CD4-positive, alpha-beta T cell (primary cell): ENCODE data around the gene XK. TPM values are rescaled to one million over a fixed set of nuclear protein-coding genes. Genes with fewer than 3 reads are reported as not detected.
"Not testable (repeated sequence)": the region's sequence is repeated elsewhere in the genome, so short reads cannot be mapped to it uniquely, and the experiment has no call there.

ENCODE experiments used
- ATAC-seq: fragments of 200-7000 bp; cut with Tn5 transposase; one replicate; pipeline ENCODE4 v1.10.0; 2022; ENCODE audit warnings: mild to moderate bottlenecking; ENCODE audit not compliant: poor library complexity
- CTCF ChIA-PET: fragments of 350-600 bp; sonication (Branson Sonifier 250); formaldehyde crosslinking; loops from one replicate; lab custom pipeline; 2021; ENCODE audit warnings: antibody characterized with exemption, inconsistent platforms; lab: Charles Lee
- POLR2A ChIA-PET: fragments of 350-600 bp; sonication (Branson Sonifier 250); formaldehyde crosslinking; loops from one replicate; lab custom pipeline; 2021; ENCODE audit warnings: antibody characterized with exemption, inconsistent platforms; lab: Charles Lee
- DNase-seq, 14 experiments: peaks; one replicate each; pipeline ENCODE4 v3.0.0-alpha.2; 2013 to 2020; ENCODE audit warnings: mixed read lengths in 2 of 14
- H3K27ac ChIP-seq, 2 donors: one replicate each; pipeline versions ENCODE4 v1.5.1 to v1.7.0; 2013; ENCODE audit warnings: low read length in 2 of 2, low read depth in 1 of 2, mild to moderate bottlenecking in 1 of 2
- H3K27me3 ChIP-seq, 2 experiments: 1 replicate in 1 of 2; 2 replicates in 1 of 2; pipeline versions ENCODE4 v1.6.1 to v1.7.0; 2013; ENCODE audit warnings: low read length in 2 of 2, control low read depth in 1 of 2, mild to moderate bottlenecking in 1 of 2, moderate library complexity in 1 of 2; ENCODE audit not compliant: insufficient read depth in 2 of 2, control insufficient read depth in 1 of 2
- H3K36me3 ChIP-seq: one replicate; pipeline ENCODE4 v1.6.1; 2013; ENCODE audit warnings: low read length, control low read depth; ENCODE audit not compliant: insufficient read depth
- H3K4me1 ChIP-seq: one replicate; pipeline ENCODE4 v1.6.1; 2013; ENCODE audit warnings: low read length, control low read depth; ENCODE audit not compliant: insufficient read depth
- H3K4me3 ChIP-seq: one replicate; pipeline ENCODE4 v1.5.1; 2013; ENCODE audit warnings: mild to moderate bottlenecking, low read length, moderate library complexity
- H3K9me3 ChIP-seq, 2 experiments: 1 replicate in 1 of 2; 2 replicates in 1 of 2; pipeline versions ENCODE4 v1.6.1 to v1.7.0; 2013; ENCODE audit warnings: low read length in 2 of 2, mild to moderate bottlenecking in 2 of 2, control low read depth in 1 of 2, moderate library complexity in 1 of 2; ENCODE audit not compliant: control insufficient read depth in 1 of 2, insufficient read depth in 1 of 2
- H3K27ac Mint-ChIP-seq: one replicate; pipeline ENCODE4 v1.8.0; 2020; ENCODE audit warnings: mixed read lengths
- H3K27me3 Mint-ChIP-seq: one replicate; pipeline ENCODE4 v1.8.0; 2021; ENCODE audit warnings: mixed read lengths
- H3K36me3 Mint-ChIP-seq: one replicate; pipeline ENCODE4 v1.8.0; 2021; ENCODE audit warnings: low read depth, mixed read lengths
- H3K4me1 Mint-ChIP-seq: one replicate; pipeline ENCODE4 v1.8.0; 2021; ENCODE audit warnings: low read depth, mixed read lengths
- H3K4me3 Mint-ChIP-seq: one replicate; pipeline ENCODE4 v1.8.0; 2020; ENCODE audit warnings: mild to moderate bottlenecking, mixed read lengths
- H3K9me3 Mint-ChIP-seq: one replicate; pipeline ENCODE4 v1.8.0; 2020; ENCODE audit warnings: mixed read lengths
- intact Hi-C, 2 experiments: fragments of 100-400 bp; cut with DNase I in 1 of 2; cut with micrococcal nuclease in 1 of 2; formaldehyde crosslinking; loops; one replicate each; pipeline versions ENCODE4 v1.15.1 to v1.9.0; 2023 to 2025; cut with DNase I, micrococcal nuclease
- total RNA-seq, 174 experiments: library from RNA in 2 of 174; stranded (reverse) in 2 of 174; gene quantifications; one replicate each; pipeline ENCODE4 v1.2.3 and lab custom pipeline; 2021 to 2026
- TF ChIP-seq, protein P1 (sequence below): fragments of 200-600 bp; IDR thresholded peaks from one replicate; pipeline ENCODE4 v1.8.0; 2022; ENCODE audit warnings: antibody characterized with exemption, mild to moderate bottlenecking

Gene XK
- total RNA-seq, 2 experiments from 2014 or later, result 0.05 TPM; not detected in 1

DNA sequence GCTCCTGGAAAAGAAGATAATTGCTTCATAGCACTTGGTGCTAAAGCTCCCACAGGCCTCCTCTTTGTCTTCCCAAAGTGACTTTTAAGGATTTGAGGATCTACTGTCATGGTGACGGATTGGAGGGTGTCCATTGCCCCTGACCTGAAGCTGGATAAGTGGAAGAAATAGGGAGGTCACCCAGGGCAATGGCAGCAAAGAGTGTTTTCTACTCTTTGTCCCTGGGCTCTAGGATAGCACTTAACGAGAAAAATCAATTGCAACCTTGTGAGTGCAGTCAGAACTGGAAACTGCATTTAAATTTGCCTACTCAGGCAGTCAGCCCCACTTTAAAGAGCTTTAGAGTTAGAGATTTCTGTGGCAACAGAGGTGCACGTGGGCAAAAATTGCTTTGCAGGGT, 43.7 kb upstream of the XK start:
- Mint-ChIP-seq H3K27me3 (no peaks in the 10 kb centered on the region), H3K4me3 (no peak overlapping the region), H3K4me1 (no peaks in the 10 kb centered on the region), H3K27ac (no peak overlapping the region), H3K9me3 (no peaks in the 10 kb centered on the region), H3K36me3 (no peaks in the 10 kb centered on the region)
- CTCF ChIA-PET, result no interaction called here
- no peak overlapping the region for H3K27ac ChIP-seq
- POLR2A ChIA-PET, result no interaction called here
- no peaks in the 10 kb centered on the region for H3K27me3 ChIP-seq
- no peaks in the 10 kb centered on the region for H3K4me1 ChIP-seq
- DNase-seq, result no peak
- no peaks in the 10 kb centered on the region for H3K9me3 ChIP-seq
- intact Hi-C loops, result no loop called here
- TF ChIP-seq, protein P1, sequence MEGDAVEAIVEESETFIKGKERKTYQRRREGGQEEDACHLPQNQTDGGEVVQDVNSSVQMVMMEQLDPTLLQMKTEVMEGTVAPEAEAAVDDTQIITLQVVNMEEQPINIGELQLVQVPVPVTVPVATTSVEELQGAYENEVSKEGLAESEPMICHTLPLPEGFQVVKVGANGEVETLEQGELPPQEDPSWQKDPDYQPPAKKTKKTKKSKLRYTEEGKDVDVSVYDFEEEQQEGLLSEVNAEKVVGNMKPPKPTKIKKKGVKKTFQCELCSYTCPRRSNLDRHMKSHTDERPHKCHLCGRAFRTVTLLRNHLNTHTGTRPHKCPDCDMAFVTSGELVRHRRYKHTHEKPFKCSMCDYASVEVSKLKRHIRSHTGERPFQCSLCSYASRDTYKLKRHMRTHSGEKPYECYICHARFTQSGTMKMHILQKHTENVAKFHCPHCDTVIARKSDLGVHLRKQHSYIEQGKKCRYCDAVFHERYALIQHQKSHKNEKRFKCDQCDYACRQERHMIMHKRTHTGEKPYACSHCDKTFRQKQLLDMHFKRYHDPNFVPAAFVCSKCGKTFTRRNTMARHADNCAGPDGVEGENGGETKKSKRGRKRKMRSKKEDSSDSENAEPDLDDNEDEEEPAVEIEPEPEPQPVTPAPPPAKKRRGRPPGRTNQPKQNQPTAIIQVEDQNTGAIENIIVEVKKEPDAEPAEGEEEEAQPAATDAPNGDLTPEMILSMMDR, result no peak
- ATAC-seq, result no peak
- no peaks in the 10 kb centered on the region for H3K36me3 ChIP-seq
- no peak overlapping the region for H3K4me3 ChIP-seq

DNA sequence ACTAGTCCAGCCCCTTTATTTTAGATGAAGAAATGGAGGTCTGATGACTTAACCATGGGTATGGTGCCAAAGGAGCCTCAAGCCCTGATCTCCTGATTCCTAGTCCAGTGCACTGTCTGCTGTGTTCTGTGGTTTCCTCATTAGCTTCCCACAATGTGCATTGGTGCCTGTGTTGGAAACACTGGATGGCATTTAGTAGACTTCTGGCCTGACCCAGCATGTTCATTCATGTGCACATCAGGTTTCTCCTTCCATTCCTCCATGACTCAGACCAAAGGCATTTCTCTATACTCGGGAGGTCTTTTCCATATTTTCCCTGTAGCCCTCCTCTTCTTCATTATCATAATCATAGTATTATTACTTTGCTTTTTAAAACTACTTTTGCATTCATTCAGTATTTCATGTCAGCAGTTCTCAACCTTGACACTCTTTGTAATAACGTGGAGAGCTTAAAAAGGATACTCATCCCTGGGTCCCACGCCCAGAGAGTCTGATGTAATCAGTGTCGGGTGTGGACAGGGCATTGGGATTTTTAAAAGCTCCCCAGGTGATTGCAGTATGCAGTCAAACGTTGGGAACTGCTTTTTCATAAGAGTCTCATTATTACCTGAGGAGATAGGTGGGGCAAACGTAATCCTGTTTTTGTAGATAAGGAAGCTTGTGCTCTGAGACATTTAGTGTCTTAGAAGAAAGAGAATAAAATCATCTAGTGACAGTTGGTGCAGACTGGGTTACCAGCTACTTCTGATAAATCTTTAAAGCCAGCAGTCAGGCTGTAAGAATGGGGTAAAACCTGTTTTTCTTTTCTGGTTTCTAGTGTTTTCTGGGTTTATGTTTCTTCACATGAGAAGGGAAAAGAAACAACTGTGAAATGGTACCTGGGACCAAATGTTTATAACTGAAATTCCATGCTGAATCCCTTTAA, 40.9 kb upstream of the XK start:
- Histone ChIP-seq H3K36me3 (no peaks in the 10 kb centered on the region), H3K4me1 (no peaks in the 10 kb centered on the region), H3K27me3 (no peaks in the 10 kb centered on the region), H3K27ac (no peak overlapping the region), H3K9me3 (no peaks in the 10 kb centered on the region), H3K4me3 (no peak overlapping the region)
- TF ChIP-seq, protein P1, result no peak
- Mint-ChIP-seq H3K27ac (no peak overlapping the region), H3K9me3 (no peaks in the 10 kb centered on the region), H3K4me1 (no peaks in the 10 kb centered on the region), H3K36me3 (no peaks in the 10 kb centered on the region), H3K4me3 (no peak overlapping the region), H3K27me3 (no peaks in the 10 kb centered on the region)
- CTCF ChIA-PET, result no interaction called here
- POLR2A ChIA-PET, result no interaction called here
- ATAC-seq, result no peak
- intact Hi-C loops, result no loop called here
- no peak for DNase-seq

DNA sequence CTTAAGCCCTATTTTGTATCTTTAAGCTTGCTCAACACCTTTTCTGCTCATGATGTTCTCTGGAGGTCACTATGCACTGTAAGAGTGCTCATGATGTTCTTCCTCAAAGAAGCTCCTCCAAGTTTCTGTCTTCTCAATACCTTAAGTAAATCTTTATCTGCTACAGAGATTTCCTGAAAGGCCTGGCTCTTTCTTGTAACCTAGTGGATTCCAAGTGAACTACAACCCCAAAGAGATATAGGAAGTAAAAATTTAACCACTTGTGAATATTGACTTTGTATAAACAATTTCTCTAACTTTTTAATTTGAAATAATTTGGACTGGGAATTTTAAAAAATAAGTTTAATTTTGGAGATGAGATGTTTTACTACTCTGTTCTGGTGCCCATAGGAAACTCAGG, 39.3 kb upstream of the XK start:
- Histone ChIP-seq H3K36me3 (no peaks in the 10 kb centered on the region), H3K27me3 (no peaks in the 10 kb centered on the region), H3K9me3 (no peaks in the 10 kb centered on the region), H3K4me1 (no peaks in the 10 kb centered on the region), H3K4me3 (no peak overlapping the region), H3K27ac (no peak overlapping the region)
- ATAC-seq, result no peak
- no peaks in the 10 kb centered on the region for H3K27me3 Mint-ChIP-seq
- no peak for DNase-seq
- ChIA-PET CTCF (no interaction called here), POLR2A (no interaction called here)
- TF ChIP-seq, protein P1, result no peak
- no peak overlapping the region for H3K4me3 Mint-ChIP-seq
- no peaks in the 10 kb centered on the region for H3K36me3 Mint-ChIP-seq
- intact Hi-C loops, result no loop called here
- no peaks in the 10 kb centered on the region for H3K4me1 Mint-ChIP-seq
- no peaks in the 10 kb centered on the region for H3K9me3 Mint-ChIP-seq
- H3K27ac Mint-ChIP-seq, result no peak overlapping the region

DNA sequence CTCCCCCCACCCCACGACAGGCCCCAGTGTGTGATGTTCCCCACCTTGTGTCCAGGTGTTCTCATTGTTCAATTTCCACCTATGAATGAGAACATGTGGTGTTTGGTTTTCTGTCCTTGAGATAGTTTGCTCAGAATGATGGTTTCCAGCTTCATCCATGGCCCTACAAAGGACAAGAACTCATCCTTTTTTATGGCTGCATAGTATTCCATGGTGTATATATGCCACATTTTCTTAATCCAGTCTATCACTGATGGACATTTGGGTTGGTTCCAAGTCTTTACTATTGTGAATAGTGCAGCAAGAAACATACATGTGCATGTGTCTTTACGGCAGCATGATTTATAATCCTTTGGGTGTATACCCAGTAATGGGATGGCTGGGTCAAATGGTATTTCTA, 34.7 kb upstream of the XK start:
- H3K27me3 ChIP-seq, H3K27ac Mint-ChIP-seq, H3K4me3 Mint-ChIP-seq, H3K36me3 ChIP-seq, H3K27ac ChIP-seq, H3K27me3 Mint-ChIP-seq, ATAC-seq, DNase-seq, POLR2A ChIA-PET, H3K9me3 ChIP-seq, H3K9me3 Mint-ChIP-seq, H3K4me1 Mint-ChIP-seq, H3K4me1 ChIP-seq, H3K36me3 Mint-ChIP-seq, H3K4me3 ChIP-seq, intact Hi-C loops, CTCF ChIA-PET: not testable (repeated sequence)
